GM12801 (cell line): ENCODE measurements around the gene RNF213.

Source experiments
- CTCF ChIP-seq: IDR thresholded peaks from one replicate; pipeline ENCODE4 v1.5.1; 2011; ENCODE audit warnings: control low read depth; ENCODE audit not compliant: insufficient read length; ENCODE audit errors: extremely low read depth

RNF213 gene

DNA sequence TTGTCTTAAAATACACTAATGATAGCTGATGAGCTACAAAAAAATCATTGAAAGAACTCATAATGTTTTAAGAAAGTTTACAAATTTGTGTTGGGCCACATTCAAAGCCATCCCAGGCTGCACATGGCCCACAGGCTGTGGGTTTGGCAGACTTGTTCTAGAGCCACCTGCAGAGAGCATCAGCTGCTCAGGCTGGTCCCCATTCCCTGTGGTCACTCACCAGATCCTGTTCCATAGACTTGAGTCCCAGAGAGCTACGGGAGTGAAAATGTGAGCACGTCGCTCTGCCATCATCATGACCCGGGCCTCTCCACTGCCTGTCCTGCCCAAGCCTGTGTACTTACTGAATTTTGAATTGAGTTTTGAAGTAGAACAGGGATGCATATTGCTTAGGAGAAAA lies 33.5 kb upstream of the RNF213 start:
- TF ChIP-seq CTCF: no peak

GRCh38 chr17:80227666-80228065 lies 33.0 kb upstream of the RNF213 start:
- no peak for TF ChIP-seq CTCF

DNA sequence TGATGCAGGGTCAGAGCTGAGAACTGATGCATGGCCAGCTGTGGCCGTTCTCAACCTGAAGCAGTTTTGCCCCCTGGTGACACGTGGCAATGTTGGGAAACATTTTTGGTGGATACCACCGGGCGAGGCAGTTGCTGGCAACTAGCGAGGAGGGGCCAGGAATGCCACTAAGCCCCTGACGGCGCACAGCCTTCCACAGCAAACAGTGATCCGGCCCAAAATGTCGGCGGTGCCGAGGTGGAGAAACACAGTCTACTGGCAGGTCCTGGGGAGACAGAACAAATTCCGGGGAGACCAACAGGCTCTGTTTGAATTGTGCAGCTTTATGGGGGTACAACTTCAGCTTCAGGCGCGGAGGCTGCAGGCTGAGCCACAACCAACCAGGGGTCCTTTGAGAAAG lies 32.2 kb upstream of the RNF213 start:
- TF ChIP-seq CTCF: no peak

GRCh38 chr17:80229011-80229410 lies 31.6 kb upstream of the RNF213 start:
- TF ChIP-seq CTCF: no peak

DNA sequence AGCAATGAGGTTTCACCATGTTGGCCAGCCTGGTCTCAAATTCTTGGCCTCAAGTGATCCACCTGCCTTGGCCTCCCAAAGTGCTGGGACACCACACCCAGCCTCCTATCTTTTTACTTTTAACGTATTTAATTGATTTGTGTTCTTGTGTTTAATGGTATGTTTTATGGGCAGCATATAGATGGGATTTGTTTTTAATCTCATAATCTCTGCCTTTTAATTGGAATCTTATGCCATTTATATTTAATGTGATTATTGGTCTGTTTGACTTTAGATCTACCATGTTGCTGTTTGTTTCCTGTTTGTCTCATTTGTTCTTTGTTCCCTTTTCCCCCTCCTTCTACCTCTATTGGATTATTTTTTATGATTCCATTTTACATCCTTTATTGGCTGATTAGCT lies 28.2 kb upstream of the RNF213 start:
- TF ChIP-seq CTCF: no peak

- TF ChIP-seq CTCF: no peak
These were observed 27.4 kb upstream of the RNF213 start for GRCh38 chr17:80233202-80233601.

- TF ChIP-seq CTCF: no peak
These were observed 23.7 kb upstream of the RNF213 start for GRCh38 chr17:80236911-80237310.

DNA sequence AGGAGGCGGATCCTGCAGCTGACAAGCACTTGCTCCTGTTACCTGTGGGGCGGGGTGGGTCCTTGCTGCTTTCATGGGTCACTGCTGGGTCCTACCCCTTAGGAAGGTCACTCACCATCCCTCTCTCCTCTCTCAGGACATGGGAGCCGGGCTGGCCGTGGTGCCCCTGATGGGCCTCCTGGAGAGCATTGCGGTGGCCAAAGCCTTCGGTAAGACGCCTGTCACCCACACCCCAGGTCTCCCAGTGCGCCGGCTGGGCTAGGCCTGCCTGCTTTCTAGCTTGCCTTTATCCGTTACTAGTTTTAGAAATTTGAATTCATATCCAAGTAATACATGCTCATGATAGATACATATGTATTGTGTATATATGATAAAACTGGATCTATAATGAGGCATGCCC lies 23.3 kb upstream of the RNF213 start:
- TF ChIP-seq CTCF: no peak
